Smooth muscle cell of the brain vasculature (primary cell): ENCODE results near the gene NKD2.
"Not testable (repeated sequence)": the region's sequence is repeated elsewhere in the genome, so short reads cannot be mapped to it uniquely, and the experiment has no call there.

Experiments used
- DNase-seq: peaks from one replicate; pipeline ENCODE4 v3.0.0-alpha.2; 2012; ENCODE audit warnings: low read depth, low spot score

Gene NKD2

GRCh38 chr5:1056611-1057484 is 48.2 kb downstream of the NKD2 start:
- no peak for DNase-seq

- no peak for DNase-seq
Observed at GRCh38 chr5:1057485-1058082, 49.0 kb downstream of the NKD2 start.

GRCh38 chr5:1058083-1058945 is 49.7 kb downstream of the NKD2 start:
- no peak for DNase-seq

- DNase-seq = no peak
Observed at GRCh38 chr5:1058988-1059883, 50.6 kb downstream of the NKD2 start.

- no peak for DNase-seq
Observed at GRCh38 chr5:1059884-1060263, 51.3 kb downstream of the NKD2 start.

- no peak for DNase-seq
Observed at GRCh38 chr5:1060535-1060981, 52.0 kb downstream of the NKD2 start.

GRCh38 chr5:1061292-1061691 is 52.7 kb downstream of the NKD2 start:
- not testable (repeated sequence) for DNase-seq

GRCh38 chr5:1061916-1062315 is 53.3 kb downstream of the NKD2 start:
- no peak for DNase-seq

GRCh38 chr5:1062761-1063568 is 54.4 kb downstream of the NKD2 start:
- no peak for DNase-seq

GRCh38 chr5:1063661-1064382 is 55.2 kb downstream of the NKD2 start:
- DNase-seq = no peak

- DNase-seq = no peak
Observed at GRCh38 chr5:1064383-1065142, 56.0 kb downstream of the NKD2 start.

GRCh38 chr5:1065143-1065750 is 56.6 kb downstream of the NKD2 start:
- no peak for DNase-seq

- DNase-seq = no peak
Observed at GRCh38 chr5:1065891-1066650, 57.5 kb downstream of the NKD2 start.

GRCh38 chr5:1066676-1067075 is 58.1 kb downstream of the NKD2 start:
- DNase-seq = no peak

GRCh38 chr5:1067141-1068121 is 58.8 kb downstream of the NKD2 start:
- no peak for DNase-seq

GRCh38 chr5:1068204-1068894 is 59.7 kb downstream of the NKD2 start:
- no peak for DNase-seq
